ENCODE results near the gene PLGRKT.

- TF ChIP-seq CTCF (IDR thresholded peaks at IDR 0.05; ENCODE audit: low read depth, low read length, poor library complexity, severe bottlenecking) (no peak), EZH2phosphoT487 (IDR thresholded peaks at IDR 0.05; ENCODE audit: borderline replicate concordance, low read length) (no peak)
Measured at GRCh38 chr9:5481322-5482040, 43.8 kb upstream of the PLGRKT start.

All from DOHH2 (cell line).